Endometrium (tissue), 2 donors: Measurements from ENCODE around the gene NSDHL.
"Not testable (repeated sequence)": the region's sequence is repeated elsewhere in the genome, so short reads cannot be mapped to it uniquely, and the experiment has no call there.

Source experiments
- FAIRE-seq: peaks from 2 replicates; lab custom pipeline; 2012; peaks lifted over from hg19 to GRCh38; lab: Jason Lieb, UNC
- donor health status: control.
- donor health status: control.

The NSDHL gene

DNA sequence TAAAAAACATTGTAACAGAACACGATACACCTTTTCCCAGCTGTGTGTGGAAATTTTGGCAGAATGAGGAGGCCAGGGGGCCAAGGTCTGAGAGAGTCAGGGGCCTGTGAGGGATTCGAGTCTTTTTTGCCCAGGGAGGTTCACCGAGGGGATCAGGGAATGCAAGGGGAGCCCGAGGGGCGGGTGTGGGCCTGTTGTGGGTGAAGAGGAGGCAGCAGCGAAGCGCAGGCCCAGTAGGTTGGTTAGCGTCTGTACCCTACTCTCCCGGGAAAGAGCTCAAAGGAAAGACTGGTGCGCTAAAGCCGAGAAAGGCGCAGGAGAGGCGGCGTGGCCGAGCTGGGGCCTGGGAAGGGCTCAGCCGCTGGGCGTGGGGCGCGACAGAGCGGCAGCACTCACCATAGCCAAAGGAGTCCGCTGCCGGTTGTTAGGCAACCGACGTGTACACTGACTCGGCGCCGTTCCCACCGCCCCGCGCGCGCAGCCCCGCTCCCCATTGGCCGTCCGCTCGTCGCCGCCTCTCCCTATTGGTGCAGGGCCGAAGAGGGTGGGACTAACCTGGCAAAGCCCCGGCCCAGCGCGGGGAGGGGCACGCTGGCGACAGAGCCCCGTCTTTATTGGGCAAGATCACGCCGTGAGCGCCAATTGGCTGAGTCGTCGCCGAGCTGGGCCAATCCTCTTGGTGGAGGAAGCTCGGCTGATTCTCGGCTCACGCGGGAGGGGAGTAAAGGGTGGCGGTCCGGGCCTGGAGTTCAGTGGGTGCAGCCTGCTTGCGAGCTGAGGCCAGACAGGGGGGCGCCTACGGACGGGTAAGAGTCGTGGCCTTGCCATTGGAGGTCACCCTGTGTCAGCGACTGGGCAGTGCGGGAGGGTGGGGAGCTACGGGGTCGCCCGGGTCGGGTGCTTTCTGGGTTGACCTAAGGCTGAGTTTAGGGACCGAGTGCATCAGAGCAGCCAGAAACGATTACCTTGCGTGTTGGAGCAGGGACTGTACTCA is at the start of gene NSDHL, which contains the start of gene CETN2:
Gene NSDHL (plus strand): TSS at position 752 of the 994 bp plus-strand sequence. CDS start 15,262 bp downstream, outside the sequence.
Gene CETN2 (minus strand): TSS at position 446 of the 994 bp plus-strand sequence. CDS start 47 bp downstream, at position 399.
- peak; percentile 97 for FAIRE-seq

- not testable (repeated sequence) for FAIRE-seq
Measured at GRCh38 chrX:152787062-152787461, 43.8 kb upstream of the NSDHL start.

- no peak for FAIRE-seq
Measured at GRCh38 chrX:152798945-152799344, 31.9 kb upstream of the NSDHL start.

GRCh38 chrX:152806035-152806434 is 24.8 kb upstream of the NSDHL start:
- no peak for FAIRE-seq

- no peak for FAIRE-seq
Measured at GRCh38 chrX:152810403-152810802, 20.5 kb upstream of the NSDHL start.

DNA sequence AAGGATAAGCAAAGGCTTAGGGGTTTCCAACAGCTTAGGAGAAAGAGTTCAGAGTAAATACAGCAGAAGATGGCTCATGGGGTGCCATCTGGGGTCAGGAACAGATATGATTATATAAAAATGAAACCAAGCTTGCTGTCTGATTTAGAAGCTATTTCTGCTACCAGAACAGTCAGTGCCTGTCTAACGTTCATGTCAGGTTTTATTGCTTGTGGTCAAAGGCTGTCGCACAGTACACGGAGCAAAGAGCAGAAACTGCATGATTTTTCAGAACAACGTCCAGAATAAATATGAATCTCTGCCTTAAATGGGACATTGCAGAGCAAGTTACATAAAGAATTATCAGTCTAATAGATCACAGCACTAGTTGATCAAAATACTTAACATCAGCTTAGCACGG is 17.7 kb upstream of the NSDHL start:
- no peak for FAIRE-seq

- no peak for FAIRE-seq
Measured at GRCh38 chrX:152814048-152814447, 16.8 kb upstream of the NSDHL start.

- FAIRE-seq, result no peak
Measured at GRCh38 chrX:152817078-152817764, 13.6 kb upstream of the NSDHL start.

- FAIRE-seq, result no peak
Measured at GRCh38 chrX:152818356-152818755, 12.5 kb upstream of the NSDHL start.

DNA sequence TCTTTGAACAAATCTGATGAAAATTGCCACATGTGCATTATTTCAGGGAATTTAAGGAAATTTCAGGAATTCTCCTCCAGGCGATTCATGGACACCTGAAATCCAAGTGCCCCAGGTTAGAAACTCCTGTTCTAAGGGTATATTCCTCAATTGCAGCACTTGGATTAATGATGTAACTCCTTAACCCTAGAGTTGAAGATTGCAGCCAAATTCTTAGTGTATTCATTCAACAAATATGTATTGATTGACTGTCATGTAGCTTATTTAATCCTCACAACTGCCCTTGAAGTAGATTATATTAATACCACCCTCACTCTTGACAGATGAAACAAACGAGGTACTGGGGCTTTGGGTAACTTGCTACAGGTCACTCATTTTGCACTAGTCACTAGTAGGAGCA is 11.6 kb upstream of the NSDHL start:
- FAIRE-seq, result no peak

DNA sequence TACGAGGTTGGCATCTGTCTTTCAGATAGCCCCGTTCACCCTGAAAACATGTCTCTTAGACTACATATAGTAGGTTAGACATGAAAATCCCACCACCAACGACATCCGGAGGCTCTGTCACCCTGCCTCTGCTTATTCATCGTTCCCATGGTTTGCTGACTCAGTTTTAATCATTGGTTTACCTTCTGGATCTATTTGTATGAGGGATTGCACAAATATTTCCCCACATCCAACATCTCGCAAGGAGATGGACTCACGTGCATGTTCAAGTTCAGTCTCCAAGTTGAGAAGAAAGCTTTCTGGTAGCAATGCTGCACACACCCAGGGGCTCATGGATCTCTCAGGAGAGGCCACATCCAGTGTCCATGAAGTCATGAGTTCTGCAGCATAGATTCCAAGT is 11.1 kb upstream of the NSDHL start:
- no peak for FAIRE-seq

GRCh38 chrX:152821145-152821765 is 9.6 kb upstream of the NSDHL start:
- FAIRE-seq, result no peak

GRCh38 chrX:152822383-152823086 is 8.3 kb upstream of the NSDHL start:
- no peak for FAIRE-seq

DNA sequence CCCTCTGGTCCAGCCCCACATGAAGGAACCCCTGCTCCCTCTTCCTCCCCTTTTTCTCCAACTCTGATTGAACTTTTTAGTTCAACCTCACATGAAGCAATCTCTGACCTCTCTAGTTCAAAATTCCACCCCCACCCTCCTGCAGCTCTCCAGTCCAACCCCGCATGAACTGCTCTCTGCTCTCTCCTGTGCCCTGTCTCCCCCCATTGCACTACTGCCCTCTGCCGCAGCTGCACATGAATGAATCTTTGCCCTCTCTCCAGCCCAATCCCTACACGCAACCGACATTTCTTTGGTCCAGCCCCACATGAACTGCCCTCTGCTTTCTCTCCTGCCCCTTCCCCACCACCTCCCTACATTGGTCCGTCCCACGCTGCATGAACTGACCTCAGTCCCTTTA is 7.2 kb upstream of the NSDHL start:
- FAIRE-seq, result no peak

DNA sequence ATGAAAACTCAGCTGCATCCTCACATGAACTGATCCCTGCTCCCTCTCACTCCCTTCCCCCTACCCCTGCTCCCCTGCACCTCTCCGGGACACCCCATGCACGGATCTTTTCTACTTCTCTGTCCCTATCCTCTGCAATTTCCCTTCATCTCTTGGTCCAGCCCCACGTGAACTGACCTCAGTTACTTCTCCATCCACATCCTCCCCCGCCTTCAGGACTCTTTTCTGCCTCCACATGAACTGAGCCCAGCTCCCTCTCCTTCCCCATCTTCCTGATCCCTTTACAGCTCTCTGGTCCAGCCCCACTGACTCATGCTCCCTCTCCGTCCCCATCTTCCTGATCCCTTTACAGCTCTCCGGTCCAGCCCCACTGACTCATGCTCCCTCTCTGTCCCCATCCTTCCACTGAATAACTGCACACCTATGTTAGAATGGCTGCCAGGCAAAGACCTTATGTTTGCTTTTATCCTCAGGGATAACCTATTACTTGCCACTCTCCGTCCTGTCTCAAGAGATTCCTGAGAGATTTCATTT is 6.0 kb upstream of the NSDHL start:
- FAIRE-seq, result no peak

DNA sequence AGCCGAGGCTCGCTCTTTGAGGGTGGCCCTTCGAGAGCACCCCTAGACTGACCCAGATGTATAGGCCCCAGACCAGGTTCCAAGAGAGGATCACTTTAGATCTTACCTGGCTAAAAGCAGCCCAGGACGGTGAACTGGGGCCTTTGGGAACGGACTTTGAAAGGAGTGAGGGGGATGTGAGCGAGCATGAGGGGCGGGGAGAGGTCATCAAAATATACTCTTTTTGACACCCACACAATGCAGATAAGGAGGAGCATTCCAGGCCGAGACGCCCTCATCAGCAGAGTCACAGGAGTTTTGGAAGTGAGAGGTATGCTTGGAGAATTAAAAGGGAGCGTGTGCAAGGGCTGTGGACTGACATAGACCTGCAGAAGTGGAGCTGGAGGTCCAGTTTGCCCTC is 528 bp downstream of the NSDHL start:
- no peak for FAIRE-seq

- no peak for FAIRE-seq
Measured at GRCh38 chrX:152832520-152832919, 1.7 kb downstream of the NSDHL start.

DNA sequence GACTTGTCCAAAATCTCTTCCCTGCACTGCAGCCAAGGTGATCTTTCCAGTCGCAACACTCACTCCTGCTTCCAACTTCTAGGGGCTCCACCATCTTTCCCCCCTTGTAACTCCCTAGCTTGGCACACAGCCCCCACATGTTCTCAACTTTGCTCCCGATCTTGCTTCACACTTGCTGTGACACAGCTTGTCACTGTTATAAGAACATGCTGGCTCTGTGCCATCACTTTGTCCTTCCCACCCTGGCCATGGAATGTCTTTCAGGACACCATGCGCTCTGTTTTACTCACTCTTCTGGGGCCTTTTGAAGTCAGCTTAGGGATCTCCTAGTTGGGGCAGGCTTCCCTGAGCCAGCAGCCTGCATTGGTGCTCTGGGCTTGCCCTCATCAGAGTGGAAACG is 2.5 kb downstream of the NSDHL start:
- FAIRE-seq, result no peak

GRCh38 chrX:152835470-152835869 is 4.6 kb downstream of the NSDHL start:
- not testable (repeated sequence) for FAIRE-seq

- FAIRE-seq, result no peak
Measured at GRCh38 chrX:152842772-152843338, 12.0 kb downstream of the NSDHL start.

GRCh38 chrX:152843852-152844251 is 13.0 kb downstream of the NSDHL start:
- FAIRE-seq, result no peak
